Activated gamma-delta T cell treated with anti-CD3 and anti-CD28 coated beads, Interleukin-2, amount 50 U/mL, for 16 hours (primary cell): ENCODE data around the gene CHCHD1.
"Not testable (repeated sequence)": the region's sequence is repeated elsewhere in the genome, so short reads cannot be mapped to it uniquely, and the experiment has no call there.

Source experiments
- DNase-seq: peaks from one replicate; pipeline ENCODE4 v3.0.0-alpha.2; 2020; ENCODE audit warnings: low read depth

The CHCHD1 gene

GRCh38 chr10:73793456-73793855 lies 11.6 kb downstream of the CHCHD1 start:
- no peak for DNase-seq

- not testable (repeated sequence) for DNase-seq
Observed at GRCh38 chr10:73795491-73795890, 13.6 kb downstream of the CHCHD1 start.

- DNase-seq = not testable (repeated sequence)
Observed at GRCh38 chr10:73796035-73796434, 14.2 kb downstream of the CHCHD1 start.

GRCh38 chr10:73796766-73797165 lies 14.9 kb downstream of the CHCHD1 start:
- no peak for DNase-seq

- no peak for DNase-seq
Observed at GRCh38 chr10:73797324-73798025, 15.6 kb downstream of the CHCHD1 start.

GRCh38 chr10:73798087-73798486 lies 16.2 kb downstream of the CHCHD1 start:
- DNase-seq = no peak

- DNase-seq = no peak
Observed at GRCh38 chr10:73798927-73799560, 17.2 kb downstream of the CHCHD1 start.

- no peak for DNase-seq
Observed at GRCh38 chr10:73799899-73800559, 18.2 kb downstream of the CHCHD1 start.

GRCh38 chr10:73800560-73801252 lies 18.9 kb downstream of the CHCHD1 start:
- DNase-seq = no peak

GRCh38 chr10:73801253-73801590 lies 19.4 kb downstream of the CHCHD1 start:
- DNase-seq = no peak

GRCh38 chr10:73802276-73802991 lies 20.6 kb downstream of the CHCHD1 start:
- no peak for DNase-seq

GRCh38 chr10:73803680-73804286 lies 21.9 kb downstream of the CHCHD1 start:
- DNase-seq = no peak

- DNase-seq = no peak
Observed at GRCh38 chr10:73806176-73806950, 24.5 kb downstream of the CHCHD1 start.

GRCh38 chr10:73807471-73807870 lies 25.6 kb downstream of the CHCHD1 start:
- no peak for DNase-seq

GRCh38 chr10:73808021-73808815 lies 26.4 kb downstream of the CHCHD1 start:
- no peak for DNase-seq

- no peak for DNase-seq
Observed at GRCh38 chr10:73809061-73809818, 27.4 kb downstream of the CHCHD1 start.

- DNase-seq = no peak
Observed at GRCh38 chr10:73810358-73810734, 28.5 kb downstream of the CHCHD1 start.

GRCh38 chr10:73810735-73811465 lies 29.1 kb downstream of the CHCHD1 start:
- DNase-seq = peak; percentile 41

GRCh38 chr10:73812657-73813056 lies 30.8 kb downstream of the CHCHD1 start:
- DNase-seq = no peak
